RCC 7860 (cell line): ENCODE data around the gene P2RY4.
"Not testable (repeated sequence)": the region's sequence is repeated elsewhere in the genome, so short reads cannot be mapped to it uniquely, and the experiment has no call there.

Experiments
- DNase-seq: peaks from one replicate; pipeline ENCODE4 v3.0.0-alpha.2; 2015; ENCODE audit warnings: low spot score
- FAIRE-seq: peaks from 2 replicates; lab custom pipeline; 2012; peaks lifted over from hg19 to GRCh38; lab: Jason Lieb, UNC

P2RY4 gene

GRCh38 chrX:70260104-70260503, at the start of gene P2RY4:
Gene P2RY4, minus strand, starts transcription at chrX:70260204. Its CDS starts 580 bp downstream, at chrX:70259624.
- DNase-seq (no peak), FAIRE-seq (no peak)

- FAIRE-seq (no peak), DNase-seq (no peak)
Measured at GRCh38 chrX:70301716-70302115, 41.7 kb upstream of the P2RY4 start.

- DNase-seq (no peak), FAIRE-seq (peak; percentile 69)
Measured at GRCh38 chrX:70293621-70294020, 33.6 kb upstream of the P2RY4 start.

GRCh38 chrX:70292788-70293187, 32.8 kb upstream of the P2RY4 start:
- DNase-seq (no peak), FAIRE-seq (no peak)

- FAIRE-seq = peak; percentile 62
- peak; percentile 64 for DNase-seq
Measured at GRCh38 chrX:70289793-70290770, 30.1 kb upstream of the P2RY4 start, which contains the start of the genes KIF4A and PDZD11. Gene KIF4A, plus strand, starts transcription at chrX:70290104. Its CDS starts 355 bp downstream, at chrX:70290459. Gene PDZD11, minus strand, starts transcription at chrX:70289927. Its CDS starts 586 bp downstream, at chrX:70289341.

GRCh38 chrX:70289168-70289792, 29.3 kb upstream of the P2RY4 start:
- DNase-seq (no peak), FAIRE-seq (no peak)

- DNase-seq (no peak), FAIRE-seq (no peak)
Measured at GRCh38 chrX:70281951-70282350, 21.9 kb upstream of the P2RY4 start, which contains the start of gene RAB41. Gene RAB41, plus strand, starts transcription at chrX:70282172. Its CDS starts 46 bp downstream, at chrX:70282218.

- FAIRE-seq (no peak), DNase-seq (no peak)
Measured at GRCh38 chrX:70280573-70280972, 20.6 kb upstream of the P2RY4 start.

- no peak for DNase-seq
- no peak for FAIRE-seq
Measured at GRCh38 chrX:70279081-70279480, 19.1 kb upstream of the P2RY4 start.

- DNase-seq, FAIRE-seq: not testable (repeated sequence)
Measured at GRCh38 chrX:70274029-70274428, 14.0 kb upstream of the P2RY4 start.

- no peak for FAIRE-seq
- DNase-seq = no peak
Measured at GRCh38 chrX:70268034-70268433, 8.0 kb upstream of the P2RY4 start, which contains the start of gene ARR3. Gene ARR3, plus strand, starts transcription at chrX:70268334. Its CDS starts 1,052 bp downstream, at chrX:70269386.

GRCh38 chrX:70264784-70265183, 4.8 kb upstream of the P2RY4 start:
- FAIRE-seq (no peak), DNase-seq (no peak)

- FAIRE-seq (no peak), DNase-seq (no peak)
Measured at GRCh38 chrX:70262952-70263567, 3.1 kb upstream of the P2RY4 start.

GRCh38 chrX:70257423-70258288, 2.3 kb downstream of the P2RY4 start:
- DNase-seq (no peak), FAIRE-seq (no peak)

GRCh38 chrX:70255452-70255851, 4.6 kb downstream of the P2RY4 start:
- FAIRE-seq (peak; percentile 33), DNase-seq (no peak)

GRCh38 chrX:70254909-70255308, 5.1 kb downstream of the P2RY4 start:
- FAIRE-seq (no peak), DNase-seq (no peak)

GRCh38 chrX:70254063-70254400, 6.0 kb downstream of the P2RY4 start:
- no peak for FAIRE-seq
- DNase-seq = peak; percentile 39

GRCh38 chrX:70253377-70254062, 6.5 kb downstream of the P2RY4 start:
- DNase-seq = peak; percentile 39
- peak; percentile 70 for FAIRE-seq

- no peak for DNase-seq
- no peak for FAIRE-seq
Measured at GRCh38 chrX:70252491-70252890, 7.5 kb downstream of the P2RY4 start.

- DNase-seq (no peak), FAIRE-seq (no peak)
Measured at GRCh38 chrX:70247252-70247651, 12.8 kb downstream of the P2RY4 start.
